GM18508 (cell line): Measurements from ENCODE around the gene EIF4B.
"Not testable (repeated sequence)": the region's sequence is repeated elsewhere in the genome, so short reads cannot be mapped to it uniquely, and the experiment has no call there.

ENCODE experiments used
- ATAC-seq: cut with Tn5 transposase; IDR thresholded peaks from one replicate; pipeline ENCODE4 v1.9.1; 2021; ENCODE audit warnings: moderate number of reproducible peaks; ENCODE audit not compliant: insufficient read depth, unreplicated experiment

Gene EIF4B

DNA sequence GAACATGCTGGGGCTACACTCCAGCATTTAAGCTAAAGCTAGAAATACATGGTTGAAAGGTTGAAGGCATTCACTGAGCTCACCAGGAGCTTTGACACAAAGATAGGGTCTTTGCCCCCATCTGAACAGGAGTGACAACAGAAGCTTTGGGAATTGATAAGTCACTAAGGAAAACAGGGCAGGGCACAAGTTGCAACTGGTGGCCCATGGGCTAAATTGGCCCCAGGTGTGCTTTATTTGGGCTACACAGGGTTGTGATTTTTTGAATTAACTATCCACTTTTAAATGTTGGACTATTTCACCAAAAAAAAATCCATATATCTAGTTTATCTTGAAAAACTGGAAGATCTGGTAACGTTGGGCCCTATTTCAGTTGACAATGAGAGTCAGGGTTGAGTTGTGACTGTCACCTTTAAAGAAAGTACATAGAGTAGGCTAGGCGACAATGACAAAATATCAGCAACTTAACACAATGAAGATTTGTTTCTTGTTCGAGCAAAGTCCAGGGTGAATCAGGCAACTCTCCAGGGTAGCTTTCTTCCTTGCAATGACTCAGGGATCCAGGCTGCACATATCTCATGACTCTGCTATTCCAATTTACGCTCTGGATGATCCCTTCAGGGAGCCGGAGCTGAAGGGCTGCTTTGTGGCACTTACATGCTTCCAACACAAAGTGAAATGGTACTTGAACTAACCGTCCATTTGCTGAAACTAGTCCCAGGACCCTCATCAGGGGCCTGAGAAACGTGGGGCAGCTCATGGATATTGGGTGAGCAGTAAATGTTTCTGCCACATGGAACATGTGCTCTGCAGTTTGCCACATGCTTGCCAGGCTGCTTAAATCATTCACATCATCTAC lies 13.3 kb upstream of the EIF4B start:
- no peak for ATAC-seq

DNA sequence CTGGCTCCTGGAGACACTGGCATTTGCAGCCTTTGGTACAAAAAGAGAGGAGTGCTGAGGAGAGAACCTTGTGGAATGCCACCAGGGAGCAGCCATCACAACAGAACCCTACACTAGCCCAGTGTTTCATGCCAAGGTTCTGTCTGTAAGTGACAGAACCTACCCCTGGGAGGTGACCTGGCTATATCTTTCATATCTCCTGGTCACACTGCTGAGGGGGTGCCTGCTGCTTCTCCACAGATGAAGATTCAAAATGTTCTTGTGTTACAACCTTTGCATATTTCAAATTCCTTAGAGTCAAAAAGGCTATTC lies 12.7 kb upstream of the EIF4B start:
- no peak for ATAC-seq

DNA sequence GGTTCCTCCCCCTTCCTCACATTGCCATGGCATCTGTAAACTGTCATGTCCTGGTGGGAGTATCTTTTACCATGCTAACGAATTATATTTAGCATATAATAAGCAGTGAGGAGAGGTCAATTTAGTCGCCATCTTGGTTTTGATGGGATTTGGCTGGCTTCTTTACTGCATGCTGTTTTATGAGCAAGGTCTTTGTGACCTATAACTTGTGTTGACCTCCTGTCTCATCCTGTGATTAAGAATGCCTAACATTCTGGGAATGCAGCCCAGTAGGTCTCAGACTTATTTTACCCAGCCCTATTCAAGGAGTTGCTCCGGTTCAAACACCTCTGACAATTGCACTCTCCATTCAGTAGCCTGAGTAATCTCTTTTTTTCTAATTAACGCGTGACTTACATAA lies 2.1 kb upstream of the EIF4B start:
- ATAC-seq: no peak

DNA sequence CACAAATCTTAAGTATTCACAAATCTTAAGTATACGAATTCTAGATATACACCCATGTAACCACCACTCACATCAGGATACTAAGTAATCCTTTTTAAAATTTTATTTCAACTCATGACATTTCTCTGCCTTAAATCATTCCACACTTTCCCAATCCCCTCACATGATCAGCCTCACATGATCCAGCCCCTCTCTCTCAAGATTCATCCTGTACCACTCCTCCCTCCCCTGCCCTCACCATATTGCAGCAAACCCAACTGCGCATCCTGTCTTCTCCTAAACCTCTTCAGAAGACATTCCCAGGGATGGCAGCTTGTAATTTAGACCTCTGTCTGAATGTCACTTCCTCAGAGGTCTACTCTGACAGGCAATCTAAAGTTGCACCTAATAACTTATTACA lies 1.7 kb upstream of the EIF4B start:
- no peak for ATAC-seq

DNA sequence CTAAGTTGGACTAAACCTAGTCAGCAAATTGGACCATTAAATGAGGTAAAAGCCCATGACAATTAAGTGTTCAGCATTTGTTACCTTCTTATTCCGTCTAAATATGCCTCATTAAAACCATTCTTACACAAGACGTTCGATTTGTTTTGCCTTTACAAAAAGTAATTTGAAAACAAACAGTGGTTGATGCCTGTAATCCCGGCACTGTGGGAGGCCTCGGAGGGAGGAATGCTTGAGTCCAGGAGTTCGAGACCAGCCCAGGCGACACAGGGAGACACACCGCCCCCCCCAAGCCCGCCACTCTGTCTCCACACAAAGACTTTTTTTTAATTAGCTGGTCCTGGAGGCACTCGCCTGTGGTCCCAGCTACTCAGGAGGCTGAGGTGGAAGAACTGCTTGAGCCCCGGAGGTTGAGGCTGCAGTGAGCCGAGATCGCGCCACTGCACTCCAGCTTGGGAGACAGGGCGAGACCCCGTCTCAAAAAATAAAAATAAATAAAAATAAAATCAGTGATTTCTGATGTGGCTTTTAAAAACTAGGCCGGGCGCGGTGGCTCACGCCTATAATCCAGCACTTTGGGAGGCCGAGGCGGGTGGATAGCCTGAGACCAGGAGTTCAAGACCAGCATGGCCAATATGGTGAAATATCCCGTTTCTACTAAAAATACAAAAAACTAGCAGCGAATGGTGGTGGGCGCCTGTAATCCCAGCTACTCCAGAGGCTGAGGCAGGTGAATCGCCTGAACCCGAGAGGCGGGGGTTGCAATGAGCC lies 856 bp upstream of the EIF4B start:
- ATAC-seq: no peak

DNA sequence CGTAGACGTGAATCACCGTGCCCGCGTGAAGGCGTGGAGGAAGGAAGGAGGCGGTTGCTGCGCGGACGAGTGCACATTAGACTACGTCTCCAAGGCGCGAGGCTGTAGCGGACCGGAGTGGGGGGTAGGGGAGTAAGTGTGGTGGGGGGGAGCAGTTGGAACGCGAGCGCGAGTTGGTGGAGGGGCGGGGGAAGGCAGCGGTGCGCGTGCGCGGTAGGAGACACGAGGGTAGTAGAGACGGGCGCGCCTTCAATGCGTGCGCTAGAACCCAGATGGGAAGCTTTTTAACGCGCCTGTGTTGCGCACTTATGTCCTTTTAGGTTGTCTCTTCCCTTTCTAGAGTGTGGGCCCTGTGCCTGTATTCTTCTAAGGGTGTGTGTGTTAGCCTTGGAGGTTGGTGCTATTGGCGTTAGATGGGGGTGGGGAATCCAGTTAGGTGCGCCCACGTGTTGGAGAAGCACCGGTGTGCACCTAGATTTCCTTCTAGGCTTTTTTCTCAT lies 604 bp downstream of the EIF4B start:
- no peak for ATAC-seq

DNA sequence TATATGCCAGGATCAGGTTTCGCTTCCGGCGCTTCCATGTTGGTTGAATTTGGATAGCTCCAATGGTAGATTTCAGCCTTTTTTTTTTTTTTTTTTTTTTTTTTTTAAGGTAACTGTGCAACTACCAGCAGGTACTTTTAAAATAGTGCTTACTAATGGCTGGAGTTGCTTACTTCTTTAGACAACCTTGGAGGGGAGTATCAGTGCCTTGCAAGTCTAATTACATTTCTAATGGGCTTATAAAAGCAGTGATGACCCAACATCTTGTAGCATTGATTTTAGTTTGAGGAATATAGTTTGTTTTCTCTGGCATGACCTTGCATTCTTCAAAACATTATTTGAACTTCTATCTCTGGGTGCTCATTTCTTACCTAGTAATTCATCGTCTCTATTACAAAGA lies 1.1 kb downstream of the EIF4B start:
- no peak for ATAC-seq

DNA sequence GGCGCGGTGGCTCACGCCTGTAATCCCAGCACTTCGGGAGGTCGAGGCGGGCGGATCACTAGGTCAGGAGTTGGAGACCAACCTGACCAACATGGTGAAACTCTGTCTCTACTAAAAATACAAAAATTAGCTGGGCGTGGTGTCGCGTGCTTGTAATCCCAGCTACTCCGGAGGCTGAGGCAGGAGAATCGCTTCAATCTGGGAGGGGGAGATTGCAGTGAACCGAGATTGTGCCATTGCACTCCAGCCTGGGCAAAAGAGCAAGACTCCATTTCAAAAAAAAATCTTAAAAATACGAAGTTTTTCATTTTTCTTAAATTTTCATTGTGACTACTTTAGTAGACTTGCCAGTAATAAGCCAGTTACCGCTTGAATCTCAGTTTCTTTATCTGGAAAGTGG lies 2.5 kb downstream of the EIF4B start:
- ATAC-seq: not testable (repeated sequence)

DNA sequence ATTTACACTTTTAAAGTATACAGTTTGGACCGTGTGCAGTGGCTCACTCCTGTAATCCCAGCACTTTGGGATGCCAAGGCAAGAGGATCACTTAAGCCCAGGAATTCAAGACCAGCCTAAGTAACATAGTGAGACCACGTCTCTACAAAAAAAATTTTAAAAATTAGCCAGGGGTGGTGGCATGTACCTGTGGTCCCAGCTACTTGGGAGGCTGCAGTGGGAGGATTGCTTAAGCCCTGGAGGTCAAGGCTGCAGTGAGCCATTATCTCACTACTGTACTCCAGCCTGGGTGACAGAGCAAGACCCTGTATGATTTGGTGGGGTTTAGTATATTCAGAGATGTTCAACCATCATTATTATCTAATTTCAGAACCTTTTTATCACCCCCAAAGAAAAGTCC lies 4.7 kb downstream of the EIF4B start:
- no peak for ATAC-seq

DNA sequence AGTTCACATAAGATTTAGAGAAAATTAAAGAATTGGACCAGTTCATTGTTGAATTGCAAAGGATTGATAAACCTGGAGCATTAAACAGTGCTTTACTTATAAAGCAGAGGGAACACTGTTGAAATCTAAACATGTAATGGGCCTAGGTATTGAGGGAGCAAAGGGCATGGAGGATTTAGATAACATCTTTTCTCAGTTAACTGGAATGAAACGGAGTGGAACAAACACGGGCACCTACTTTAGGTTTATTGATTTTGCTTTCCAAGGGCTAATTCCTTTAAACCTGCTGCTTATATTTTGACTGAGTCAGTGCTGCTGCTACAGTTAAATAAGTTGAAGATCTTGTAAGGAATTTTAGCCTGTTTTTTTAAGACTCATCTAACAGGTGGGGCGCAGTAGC lies 5.6 kb downstream of the EIF4B start:
- no peak for ATAC-seq

DNA sequence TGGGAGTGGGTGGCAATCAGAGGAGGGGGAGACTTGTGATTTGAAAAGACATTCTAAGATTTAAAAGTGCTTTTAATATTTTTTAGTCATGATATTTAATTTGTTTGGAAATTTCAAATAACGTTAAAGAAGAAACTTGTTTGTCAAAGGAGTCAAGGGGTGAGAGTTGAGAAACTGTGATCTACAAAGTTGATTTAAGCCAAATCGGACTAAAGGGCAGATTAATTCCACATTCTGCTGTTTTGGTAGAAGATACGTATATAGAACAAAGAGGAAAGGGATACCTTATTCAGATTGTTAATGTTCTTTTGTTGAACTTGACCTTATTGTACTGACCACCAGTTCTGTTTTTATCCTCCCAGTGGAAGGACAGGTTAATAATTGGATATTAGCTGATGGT lies 6.7 kb downstream of the EIF4B start:
- no peak for ATAC-seq

DNA sequence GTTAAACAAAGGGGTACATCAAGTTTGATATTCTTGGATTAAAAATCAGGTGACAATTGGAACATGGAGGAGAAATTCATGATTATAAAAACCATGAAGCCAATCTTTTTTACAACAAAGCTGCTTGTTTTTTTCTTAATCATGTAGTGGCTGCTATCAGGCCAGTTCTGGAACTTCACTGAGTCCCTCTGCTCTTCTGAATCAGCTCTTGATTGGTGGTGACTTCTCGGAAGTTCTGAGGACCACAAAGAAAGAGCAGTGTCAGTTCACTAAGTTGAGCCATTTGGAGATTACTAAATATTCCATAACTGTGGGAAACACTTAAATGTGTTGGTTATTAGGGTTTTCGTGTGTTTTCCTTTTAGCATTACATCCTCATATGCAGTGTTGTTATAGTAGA lies 8.5 kb downstream of the EIF4B start:
- ATAC-seq: no peak

DNA sequence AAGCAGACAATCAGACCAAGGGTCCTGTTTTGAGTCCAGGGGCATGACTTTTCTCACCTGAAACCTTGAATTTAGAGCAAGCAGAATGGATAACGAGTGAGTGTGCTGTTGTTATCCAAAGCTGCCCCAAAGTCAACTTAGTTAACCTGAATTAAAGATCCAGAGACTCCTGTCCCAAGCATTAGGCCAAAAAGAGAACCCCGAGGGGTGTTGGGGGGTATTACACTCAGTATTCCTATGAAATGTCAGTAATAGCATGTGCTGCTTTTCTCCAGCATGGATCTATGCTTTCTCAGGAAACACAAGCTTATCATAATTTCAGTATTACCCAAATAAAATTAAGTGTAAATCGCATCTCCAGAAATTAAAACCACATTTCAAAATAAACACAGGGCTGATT lies 19.0 kb downstream of the EIF4B start:
- ATAC-seq: no peak

DNA sequence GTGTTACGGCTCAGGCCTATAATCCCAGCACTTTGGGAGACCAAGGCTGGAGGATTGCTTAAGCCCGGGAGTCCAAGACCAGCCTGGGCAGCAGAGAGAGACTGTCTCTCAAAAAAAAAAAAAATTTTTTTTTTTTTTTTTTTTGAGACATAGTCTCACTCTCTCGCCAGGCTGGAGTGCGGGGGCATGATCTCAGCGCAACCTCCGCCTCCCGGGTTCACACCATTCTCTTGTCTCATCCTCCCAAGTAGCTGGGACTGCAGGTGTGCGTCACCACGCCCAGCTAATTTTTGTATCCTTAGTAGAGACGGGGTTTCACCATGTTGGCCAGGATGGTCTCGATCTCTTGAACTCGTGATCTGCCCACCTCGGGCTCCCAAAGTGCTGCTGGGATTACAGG lies 20.8 kb downstream of the EIF4B start:
- ATAC-seq: not testable (repeated sequence)

DNA sequence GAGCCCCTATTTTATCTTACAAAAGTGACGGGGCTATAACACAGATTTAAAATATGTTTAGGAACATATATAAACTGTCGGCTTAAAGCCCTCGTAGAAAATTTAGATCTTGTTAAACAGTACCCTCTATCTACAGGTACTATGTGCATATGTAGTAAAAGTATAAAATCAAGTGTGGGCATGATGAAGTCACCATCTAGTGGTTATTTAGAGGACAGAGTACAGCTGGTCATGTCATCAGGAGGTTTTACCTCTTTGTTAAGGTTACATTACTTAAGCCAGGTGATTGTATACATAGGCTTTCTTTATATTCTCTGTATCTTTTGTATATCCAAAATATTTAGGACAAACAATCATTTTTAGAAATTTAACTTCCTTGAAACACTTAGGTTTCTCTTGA lies 25.4 kb downstream of the EIF4B start:
- no peak for ATAC-seq

DNA sequence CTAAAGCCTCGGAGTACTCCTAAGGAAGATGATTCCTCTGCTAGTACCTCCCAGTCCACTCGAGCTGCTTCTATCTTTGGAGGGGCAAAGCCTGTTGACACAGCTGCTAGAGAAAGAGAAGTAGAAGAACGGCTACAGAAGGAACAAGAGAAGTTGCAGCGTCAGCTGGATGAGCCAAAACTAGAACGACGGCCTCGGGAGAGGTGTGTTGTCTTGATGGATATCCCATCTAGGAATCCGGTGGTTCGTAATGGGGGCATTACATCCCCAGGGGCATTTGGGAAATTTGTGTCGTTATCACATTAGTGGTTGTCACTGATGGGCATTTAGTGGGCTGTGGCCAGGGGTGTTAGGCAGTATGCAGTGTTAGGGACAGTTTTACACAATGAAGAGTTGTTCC lies 27.6 kb downstream of the EIF4B start:
- ATAC-seq: not testable (repeated sequence)

DNA sequence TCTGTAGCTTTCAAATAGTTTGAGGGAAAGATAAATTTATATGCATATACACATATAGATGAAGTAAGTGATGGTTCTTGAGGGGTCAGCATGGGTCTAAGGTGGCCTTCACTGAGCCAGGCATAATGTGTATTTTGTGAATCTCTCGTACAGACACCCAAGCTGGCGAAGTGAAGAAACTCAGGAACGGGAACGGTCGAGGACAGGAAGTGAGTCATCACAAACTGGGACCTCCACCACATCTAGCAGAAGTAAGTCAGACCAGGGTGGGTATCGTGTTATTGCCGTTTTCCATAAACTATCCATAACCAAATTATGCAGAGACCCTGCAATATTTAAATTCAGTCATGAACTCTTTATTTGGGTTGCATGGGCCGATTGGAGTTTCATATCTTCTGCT lies 28.2 kb downstream of the EIF4B start:
- no peak for ATAC-seq

DNA sequence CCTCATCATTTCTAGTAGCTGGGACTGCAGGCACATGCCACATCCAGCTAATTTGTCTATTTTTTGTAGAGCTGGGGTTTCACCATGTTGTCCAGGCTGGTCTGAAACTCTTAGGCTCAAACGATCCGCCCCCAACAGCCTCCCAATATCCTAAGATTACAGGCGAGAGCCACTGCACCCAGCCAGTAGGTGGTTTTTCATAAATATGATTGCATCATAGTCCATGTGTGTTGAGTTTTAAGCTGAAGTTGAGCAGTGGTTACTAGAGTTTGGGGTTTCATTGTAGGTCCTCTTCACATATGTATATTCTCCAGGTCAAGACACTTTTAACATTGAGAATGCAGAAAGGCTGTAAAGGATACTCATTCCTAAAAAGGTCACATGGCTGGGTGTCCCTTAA lies 30.5 kb downstream of the EIF4B start:
- no peak for ATAC-seq

DNA sequence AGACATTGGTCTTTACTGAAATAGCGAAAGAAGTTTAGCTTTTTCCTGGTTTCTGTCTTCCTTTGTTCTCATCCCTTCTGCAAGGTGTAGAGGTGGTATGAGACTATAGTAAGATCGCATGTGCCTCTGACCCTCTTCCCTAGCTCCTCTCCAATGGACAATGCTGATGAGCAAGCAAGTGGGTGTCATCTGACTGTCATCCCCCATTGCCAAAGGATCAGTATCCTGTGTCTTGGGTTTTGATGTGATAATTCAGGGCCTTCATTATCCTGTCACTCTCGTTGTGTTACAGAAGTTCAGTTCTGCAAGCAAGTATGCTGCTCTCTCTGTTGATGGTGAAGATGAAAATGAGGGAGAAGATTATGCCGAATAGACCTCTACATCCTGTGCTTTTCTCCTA lies 33.6 kb downstream of the EIF4B start:
- ATAC-seq: no peak

DNA sequence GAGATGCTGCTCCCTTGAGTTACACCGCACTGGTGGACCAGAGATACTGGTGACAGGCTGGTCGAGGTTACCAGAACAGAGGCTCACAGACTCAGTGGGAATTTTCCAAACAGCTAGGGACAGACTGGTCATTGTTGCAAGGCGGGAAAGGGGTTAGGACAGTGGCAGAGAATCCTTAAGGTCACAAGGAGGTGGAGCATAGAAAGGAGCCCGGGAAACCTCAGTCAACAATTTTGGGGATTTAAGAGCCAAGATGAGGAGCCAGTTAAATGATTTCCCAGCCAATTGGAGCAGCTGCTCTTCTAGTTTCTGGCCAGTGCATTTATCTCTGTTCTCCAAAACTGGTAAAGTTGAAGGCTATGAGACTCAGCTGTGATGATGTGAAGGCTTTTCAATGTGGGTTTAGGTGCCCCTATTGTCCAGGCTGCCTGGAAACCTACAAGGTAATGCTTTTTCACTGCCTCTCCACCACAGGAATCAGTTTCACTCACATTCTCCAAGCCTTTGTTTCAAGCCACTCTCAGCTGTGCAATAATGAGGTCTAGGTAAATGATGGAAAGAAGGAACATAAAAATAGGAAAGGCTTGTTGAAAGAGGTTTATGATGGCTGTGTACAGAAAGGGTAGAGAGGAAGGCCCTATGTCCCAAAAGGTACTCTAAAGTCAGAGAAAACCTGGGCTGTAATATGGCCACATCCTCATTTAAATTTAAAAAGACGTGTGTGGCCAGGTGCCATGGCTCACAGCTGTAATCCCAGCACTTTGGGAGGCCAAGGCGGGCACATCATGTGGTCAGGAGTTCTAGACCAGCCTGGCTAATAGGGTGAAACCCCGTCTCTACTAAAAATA lies 36.6 kb downstream of the EIF4B start:
- ATAC-seq: no peak

DNA sequence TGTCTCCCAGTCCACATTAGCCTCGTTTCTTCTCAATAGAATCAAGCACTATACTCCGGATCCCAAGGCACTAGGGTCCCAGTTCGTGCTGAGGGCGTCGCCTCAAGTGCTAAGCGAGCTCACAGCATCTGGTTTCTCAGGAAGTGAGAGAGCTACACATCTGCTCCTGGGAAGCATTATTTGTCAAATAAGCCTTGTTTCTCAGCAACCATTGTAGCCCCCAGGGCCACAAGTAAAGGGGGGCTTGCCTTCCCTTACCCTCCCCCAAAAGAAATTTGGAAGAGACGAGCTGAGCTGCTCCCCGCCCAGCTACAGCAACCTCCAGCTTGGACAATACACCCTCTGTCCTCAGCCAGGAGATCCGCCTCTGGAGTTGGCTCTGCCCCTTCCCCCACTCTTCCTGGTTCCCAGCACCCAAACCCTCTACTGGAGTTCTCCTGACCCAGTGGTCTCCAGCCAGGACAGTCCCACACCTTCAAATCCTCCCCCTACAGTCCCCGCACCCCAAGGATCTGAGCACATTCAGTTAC lies 37.9 kb downstream of the EIF4B start:
- ATAC-seq: no peak
